Right lobe of liver (tissue), 4 donors: ENCODE measurements around the gene AGFG1.

Experiments used
- POLR2A ChIP-seq: fragments of 450-650 bp; IDR thresholded peaks from one replicate; pipeline ENCODE4 v1.6.1; 2017; ENCODE audit warnings: antibody characterized with exemption, mild to moderate bottlenecking
- TF ChIP-seq, protein P1 (sequence below), 4 donors: fragments of 200-600 bp in 3 of 4; fragments of 450-650 bp in 1 of 4; IDR thresholded peaks; one replicate each; pipeline versions ENCODE4 v1.5.1 to v1.8.0; 2016 to 2022; ENCODE audit warnings: antibody characterized with exemption in 4 of 4, mild to moderate bottlenecking in 2 of 4
- donor health status: DM: no; HTN: no; CAD: no.
- donor health status: DM: no; HTN: no; CAD: no.
- donor health status: DM: no; HTN: yes; CAD: no.

DNA sequence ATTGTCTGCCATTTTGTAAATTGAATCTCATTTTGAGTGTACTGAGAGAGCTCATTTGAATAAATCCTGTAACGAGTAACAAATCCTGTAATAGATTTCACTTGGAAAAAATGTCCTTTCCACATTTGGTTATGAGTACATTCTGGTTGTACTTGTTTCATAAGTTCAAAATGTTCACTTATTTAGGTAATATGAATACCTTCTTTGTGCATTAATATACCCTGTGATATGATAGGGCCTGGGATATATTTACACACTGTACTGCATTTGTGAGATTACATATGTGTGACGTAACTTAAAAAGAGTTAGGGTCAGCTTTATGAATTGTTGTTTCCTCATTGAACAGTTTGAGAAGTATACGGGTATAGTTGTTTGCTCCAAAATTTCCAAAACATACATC is 16.1 kb downstream of the AGFG1 start:
- TF ChIP-seq, protein P1, sequence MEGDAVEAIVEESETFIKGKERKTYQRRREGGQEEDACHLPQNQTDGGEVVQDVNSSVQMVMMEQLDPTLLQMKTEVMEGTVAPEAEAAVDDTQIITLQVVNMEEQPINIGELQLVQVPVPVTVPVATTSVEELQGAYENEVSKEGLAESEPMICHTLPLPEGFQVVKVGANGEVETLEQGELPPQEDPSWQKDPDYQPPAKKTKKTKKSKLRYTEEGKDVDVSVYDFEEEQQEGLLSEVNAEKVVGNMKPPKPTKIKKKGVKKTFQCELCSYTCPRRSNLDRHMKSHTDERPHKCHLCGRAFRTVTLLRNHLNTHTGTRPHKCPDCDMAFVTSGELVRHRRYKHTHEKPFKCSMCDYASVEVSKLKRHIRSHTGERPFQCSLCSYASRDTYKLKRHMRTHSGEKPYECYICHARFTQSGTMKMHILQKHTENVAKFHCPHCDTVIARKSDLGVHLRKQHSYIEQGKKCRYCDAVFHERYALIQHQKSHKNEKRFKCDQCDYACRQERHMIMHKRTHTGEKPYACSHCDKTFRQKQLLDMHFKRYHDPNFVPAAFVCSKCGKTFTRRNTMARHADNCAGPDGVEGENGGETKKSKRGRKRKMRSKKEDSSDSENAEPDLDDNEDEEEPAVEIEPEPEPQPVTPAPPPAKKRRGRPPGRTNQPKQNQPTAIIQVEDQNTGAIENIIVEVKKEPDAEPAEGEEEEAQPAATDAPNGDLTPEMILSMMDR (IDR thresholded peaks at IDR 0.05) = no peak
- no peak for TF ChIP-seq POLR2A
